Mucosa of gallbladder (tissue), 1 donor: Measurements from ENCODE around the gene CFAP251. TPM values are rescaled to one million over a fixed set of nuclear protein-coding genes. Genes with fewer than 3 reads are reported as not detected.
"Not testable (repeated sequence)": the region's sequence is repeated elsewhere in the genome, so short reads cannot be mapped to it uniquely, and the experiment has no call there.

ENCODE experiments used
- DNase-seq: peaks from one replicate; pipeline ENCODE4 v3.0.0-alpha.2; 2020; ENCODE audit warnings: low spot score
- total RNA-seq: library from RNA; stranded (reverse); gene quantifications from one replicate; pipeline ENCODE4 v1.2.1, GENCODE V29; 2021
- donor health status: DM: no; HTN: no; CAD: no.

Gene CFAP251
- total RNA-seq, 1 donor from 2014 or later, result 7.0 TPM

DNA sequence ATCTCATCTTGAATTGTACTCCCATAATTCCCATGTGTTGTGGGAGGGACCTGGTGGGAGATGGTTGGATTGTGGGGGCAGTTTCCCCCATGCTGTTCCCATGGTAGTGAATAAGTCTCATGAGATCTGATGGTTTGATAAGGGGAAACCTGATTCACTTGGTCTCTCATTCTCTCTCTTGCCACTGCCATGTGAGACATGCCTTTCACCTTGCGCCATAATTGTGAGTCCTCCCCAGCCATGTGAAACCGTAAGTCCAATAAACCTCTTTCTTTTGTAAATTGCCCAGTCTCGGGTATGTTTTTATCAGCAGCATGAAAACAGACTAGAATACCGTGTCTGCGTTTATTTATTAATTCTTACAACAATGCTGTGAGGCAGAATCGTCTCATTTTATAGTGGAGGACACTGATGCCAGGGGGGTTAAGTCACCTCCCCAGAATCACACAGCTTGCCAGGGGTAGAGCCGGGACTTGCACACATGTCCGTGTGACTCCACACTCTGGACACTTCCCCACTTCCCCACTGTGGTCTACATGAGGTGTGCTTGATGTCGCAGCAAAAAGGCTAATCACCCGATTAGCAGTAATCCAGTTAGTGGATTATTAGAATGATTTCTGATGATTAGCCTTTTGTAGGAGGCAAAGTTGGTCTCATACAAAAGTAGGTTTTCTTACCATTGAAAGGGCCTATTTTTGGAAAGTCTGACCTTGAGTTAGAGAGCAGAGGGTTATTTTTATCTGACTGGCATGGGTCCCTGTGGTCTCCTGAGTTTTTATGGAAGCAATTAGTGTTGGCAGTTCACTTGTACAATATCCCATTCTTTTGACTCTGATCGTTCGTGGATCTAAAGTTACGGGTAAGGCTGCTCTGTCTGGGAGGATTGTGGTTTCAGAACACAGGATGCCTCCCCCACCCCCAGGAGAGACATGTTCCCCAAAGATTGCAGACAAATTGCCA lies 55.9 kb downstream of the CFAP251 start:
- DNase-seq, result no peak

DNA sequence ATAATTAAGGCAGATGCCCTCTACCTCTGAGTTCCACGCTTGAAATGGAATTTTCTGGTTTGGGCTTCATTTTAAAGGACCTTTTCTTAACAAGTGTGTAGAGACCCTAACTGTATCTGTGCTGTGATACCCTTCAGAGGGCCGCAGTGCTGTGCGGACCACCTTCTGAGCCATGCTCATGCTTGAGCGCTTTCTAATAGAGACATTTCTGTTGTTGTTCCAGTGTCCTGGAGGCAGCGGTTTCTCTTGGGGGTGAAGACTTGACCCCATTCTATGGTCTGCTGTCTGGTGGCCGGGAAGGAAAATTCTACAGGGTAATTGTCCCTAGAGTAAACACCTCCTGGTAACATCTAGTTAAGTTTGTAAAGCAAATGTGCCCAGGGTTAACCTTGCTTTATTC lies 56.6 kb downstream of the CFAP251 start:
- DNase-seq, result no peak

DNA sequence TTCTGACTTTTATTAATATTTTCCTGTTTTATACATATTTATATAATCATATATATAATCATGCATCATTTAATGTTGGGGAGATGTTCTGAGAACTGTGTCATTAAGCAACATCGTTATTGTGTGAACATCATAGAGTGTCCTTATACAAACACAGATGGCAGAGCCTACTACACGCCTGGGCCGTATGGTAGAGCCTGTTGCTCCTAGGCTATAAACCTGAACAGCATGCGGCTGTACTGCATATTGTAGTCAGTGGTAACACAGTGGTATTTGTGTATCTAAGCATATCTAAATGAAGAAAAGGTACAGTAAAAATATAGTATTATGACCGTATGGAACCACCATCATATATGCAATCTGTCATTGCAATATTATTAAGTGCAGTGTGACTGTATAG lies 58.6 kb downstream of the CFAP251 start:
- no peak for DNase-seq

DNA sequence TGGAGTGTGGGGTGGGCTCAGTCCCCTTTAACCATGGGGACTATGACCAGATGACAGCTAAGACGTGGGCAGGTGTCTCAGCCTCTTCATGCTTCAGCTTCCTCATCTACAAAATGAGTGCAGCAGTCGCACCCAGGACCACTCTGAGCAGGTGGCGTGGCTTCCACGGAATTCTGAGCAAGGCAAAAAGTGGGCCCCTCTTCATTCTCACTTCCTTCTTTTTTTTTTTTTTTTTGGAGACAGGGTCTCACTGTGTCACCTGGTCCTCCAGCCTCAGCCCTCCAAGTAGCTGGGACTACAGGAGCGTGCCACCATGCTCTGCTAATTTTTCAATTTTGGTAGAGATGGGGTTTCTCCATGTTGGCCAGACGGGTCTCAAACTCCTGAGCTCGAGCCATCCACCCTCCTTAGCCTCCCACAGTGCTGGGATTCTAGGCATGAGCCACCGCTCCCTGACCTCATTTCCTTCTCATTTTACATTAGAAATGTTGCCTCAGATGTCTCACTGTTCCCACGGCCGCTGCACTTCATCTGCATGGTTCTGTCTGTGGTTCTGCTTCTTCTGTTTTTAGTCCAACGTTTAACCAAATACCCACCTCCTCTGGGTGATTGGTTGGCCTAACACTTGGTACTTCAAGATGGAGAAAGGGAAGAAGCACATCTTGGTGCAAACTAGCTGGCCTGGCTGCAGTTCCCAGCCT lies 61.9 kb downstream of the CFAP251 start:
- no peak for DNase-seq

DNA sequence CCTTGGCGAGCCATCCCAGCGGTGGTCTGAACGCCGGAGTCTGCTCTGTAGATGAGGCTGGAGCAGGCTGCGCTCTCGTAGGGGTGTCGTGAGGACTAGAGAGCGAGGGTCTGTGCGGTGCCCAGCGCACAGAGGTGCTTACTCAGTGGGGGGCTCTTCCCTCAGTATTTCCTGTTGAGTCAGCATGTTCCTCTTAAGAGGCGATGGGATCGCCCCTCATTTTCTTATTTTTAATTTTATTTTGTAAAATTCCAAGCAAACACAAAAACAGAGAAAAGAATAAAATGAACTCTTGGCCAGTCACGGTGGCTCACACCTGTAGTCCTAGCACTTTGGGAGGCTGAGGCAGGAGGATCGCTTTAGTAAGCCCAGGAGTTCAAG lies 62.5 kb downstream of the CFAP251 start:
- no peak for DNase-seq

DNA sequence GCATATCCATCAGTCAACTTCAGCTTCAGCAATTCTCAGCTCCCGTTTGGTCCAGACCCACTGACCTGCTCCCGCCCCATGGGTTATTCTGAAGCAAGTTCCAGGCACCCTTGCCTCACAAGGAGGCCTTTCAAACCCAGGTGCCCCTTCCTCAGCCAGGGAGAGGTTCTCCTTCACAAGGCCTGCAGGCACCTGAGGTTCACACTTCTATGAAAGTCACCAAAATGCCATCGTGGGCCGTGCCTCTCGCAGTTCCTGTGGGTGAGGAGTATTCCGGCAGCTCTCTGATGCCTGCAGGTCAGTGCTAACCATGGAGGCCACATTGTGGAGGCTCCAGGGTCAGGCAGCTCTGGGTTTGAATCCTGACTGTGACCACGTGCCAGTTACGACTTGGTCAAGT lies 63.1 kb downstream of the CFAP251 start:
- no peak for DNase-seq

DNA sequence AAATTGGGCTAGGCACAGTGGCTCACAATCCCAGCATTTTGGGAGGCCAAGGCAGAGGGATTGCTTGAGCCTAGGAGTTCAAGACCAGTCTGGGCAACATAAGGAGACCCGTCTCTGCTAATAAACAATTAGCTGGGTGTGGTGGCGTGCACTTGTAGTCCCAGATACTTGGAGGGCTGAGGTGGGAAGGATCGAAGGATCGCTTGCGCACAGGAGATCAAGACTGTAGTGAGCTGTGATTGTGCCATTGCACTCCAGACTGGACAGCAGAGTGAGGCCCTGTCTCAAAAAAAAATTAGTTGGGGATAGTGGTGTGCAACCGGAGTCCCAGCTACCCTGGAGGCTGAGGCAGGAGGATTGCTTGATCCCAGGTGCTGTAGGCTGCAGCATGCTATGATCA lies 64.6 kb downstream of the CFAP251 start:
- no peak for DNase-seq

DNA sequence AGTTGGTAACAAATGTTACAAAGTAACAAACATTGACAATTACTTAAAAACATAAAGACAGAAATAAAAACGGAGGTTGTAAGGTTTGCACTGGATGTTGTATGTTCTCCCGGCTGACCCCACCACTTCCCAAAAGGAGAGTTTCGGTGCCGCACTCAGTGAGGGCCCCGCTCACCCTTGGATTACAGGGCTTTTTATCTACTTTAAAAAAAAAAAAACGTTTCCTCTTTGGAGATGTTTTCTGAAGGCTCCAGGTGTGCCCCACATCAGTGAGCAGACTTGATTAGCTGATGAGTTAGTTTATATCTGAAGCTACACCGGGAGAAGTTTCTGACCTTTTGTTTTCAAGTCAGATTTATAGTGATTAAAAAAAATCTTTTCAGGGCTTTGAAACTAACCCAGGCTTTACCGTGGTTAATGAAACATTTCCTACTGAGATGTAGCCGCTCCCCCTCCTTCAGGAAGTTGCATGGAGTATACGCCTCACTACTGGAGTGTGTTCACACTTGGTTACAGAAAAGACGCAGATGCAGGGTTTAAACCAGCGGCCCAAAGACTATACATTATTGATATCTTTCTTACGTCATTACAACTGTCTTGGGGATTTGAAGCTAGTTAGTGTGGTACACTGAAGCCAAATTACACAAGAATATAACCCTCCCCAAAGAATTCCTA lies 65.3 kb downstream of the CFAP251 start:
- no peak for DNase-seq

DNA sequence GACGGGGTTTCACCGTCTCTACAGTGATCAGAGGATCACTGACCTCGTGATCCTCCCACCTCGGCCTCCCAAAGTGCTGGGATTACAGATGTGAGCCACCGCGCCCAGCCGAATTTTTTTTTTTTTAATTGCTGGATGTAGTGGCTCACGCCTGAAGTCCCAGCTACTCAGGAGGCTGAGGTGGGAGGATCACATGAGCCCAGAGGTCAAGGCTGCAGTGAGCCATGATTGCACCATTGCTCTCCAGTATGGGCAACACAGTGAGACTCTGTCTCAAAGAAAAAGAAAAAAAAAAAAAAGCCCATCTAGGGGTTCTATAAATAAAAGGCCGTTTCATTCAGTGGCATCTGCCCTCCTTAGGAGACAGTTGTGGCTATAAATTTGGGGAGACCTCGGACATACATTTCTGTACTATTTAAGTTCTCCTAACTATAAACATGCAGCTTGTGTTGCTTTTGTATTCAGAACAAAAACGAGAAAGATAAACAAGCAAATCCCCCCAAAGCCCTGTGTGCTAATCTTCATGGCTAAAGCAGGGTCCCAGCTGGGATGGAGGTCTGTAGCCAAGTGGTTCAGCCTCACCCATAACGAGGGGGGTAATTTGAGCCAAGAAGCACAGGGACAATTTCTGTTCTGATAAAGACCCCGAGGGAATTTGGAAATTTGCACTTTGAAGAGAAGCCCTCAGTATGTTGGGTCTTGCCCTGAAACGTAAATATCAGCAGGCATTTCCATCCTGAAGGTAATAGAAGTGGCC lies 68.3 kb downstream of the CFAP251 start:
- DNase-seq, result no peak

DNA sequence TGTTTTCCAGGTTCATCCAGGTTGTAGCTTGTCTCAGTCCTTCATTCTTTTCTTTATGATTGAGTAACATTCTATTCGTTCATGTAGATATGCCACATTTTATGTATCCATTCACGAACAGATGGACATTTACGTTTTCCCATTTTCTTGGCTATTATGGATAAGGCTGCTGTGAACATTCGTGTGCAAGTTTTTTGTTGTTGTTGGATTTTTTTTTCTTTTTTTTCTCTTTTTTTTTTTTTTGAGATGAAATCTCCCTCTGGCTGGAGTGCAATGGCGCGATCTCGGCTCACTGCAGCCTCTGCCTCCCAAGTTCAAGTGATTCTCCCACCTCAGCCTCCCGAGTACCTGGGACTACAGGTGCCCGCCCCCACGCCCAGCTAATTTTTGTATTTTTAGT lies 70.1 kb downstream of the CFAP251 start:
- not testable (repeated sequence) for DNase-seq

DNA sequence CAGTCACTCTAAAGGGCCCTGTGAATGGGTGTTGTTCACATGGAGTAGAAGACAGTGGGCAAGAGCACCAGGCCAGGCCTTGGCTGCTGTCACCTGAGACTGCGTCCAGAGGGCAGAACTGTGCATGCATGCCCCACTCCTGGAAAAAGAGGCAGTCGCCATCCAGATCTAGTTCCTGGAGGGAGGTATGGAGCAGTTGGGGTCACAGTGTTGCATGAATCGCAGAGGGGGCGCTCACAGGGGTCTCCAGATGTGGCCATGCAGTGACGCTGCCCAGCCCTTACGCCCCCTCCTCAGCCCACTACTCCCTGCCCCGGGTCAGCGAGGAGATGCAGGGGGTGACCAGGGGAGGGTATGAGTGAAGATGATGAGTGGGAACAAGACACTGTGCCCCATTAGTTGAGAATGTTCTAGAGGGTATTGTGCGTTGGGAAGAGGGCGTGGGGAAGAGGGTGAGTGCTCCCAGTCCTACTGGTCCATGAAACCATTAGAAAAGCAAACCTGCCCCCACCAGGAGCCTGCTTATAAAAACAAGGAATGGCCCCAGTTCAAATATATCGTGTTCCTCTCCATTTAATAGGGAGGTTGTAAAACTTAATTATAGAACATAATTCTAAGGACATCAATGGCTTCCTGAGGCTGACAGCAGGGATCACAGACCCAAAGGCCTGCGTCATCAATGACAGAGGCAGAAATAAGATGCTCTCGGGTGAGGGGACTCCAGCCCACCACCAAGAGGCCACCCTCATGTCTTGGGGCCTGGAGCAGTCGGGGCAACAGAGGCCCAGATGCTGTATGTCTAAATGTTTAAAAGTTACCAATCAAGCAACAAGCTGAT lies 71.1 kb downstream of the CFAP251 start:
- DNase-seq, result no peak

DNA sequence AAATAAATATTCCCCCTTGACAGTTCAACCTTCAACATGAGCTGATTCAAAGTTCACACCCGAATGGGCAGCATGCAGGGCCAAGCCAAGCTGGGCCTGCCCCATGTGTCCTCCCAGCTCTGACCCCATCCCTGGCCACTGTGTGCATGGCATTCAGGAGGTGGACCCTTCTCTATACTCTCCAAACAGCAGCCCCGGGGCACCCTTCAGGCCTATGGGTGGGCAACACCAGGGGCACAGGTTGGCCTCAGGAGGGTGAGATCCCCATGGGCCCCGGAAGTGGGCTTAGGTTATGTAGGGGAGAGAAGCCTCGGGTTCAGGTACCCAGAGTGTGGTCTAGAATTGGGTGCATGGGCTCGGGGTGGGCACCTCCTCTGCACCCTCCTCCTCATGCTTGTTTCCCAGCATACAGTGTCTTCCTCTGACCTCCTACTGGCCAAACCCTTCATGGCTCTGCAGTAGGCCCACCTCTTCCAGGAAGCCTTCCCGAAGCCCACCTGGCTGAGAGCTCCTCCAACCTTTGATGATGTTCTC lies 71.8 kb downstream of the CFAP251 start:
- DNase-seq, result no peak

DNA sequence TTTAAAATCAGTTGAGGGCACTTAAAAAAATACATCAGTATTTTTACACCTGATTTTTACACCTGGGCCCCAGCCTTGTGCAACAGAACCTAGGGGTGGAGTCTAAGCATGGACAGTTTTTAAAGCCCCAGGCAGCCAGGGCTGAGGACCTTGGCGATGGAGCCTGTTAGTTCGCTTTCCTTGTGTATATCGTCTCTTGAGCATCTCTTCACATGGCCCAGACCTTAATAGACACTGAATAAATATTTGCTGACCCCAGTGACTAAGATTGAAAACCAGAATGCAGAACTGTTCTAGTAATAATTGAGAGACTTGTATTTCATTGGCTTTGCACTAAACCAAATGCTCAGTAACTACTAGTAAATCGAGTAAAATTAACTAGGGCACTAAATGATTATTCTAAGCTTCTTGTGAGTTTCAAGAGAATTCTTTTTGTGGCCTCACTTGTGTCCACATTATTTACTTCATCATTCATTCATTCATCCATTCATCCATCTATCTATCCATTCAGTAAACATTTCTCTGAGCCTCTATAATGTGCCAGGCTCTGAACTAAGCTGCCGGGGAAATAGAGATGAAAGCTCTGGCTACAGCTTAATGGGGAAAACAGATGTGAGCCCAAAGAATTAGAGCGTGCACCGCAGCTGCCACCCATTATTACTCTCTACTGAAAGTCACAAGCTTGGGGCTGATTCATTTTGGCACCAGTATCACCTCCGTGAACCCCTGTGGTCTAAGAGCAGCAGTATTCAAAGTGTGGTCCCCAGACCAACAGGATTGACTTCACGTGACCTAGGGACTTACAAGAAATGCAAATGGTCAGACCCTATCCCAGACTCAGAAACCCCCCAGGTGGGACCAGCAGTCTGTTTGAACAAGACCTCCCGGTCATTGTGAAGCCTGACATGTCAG lies 72.6 kb downstream of the CFAP251 start:
- DNase-seq, result no peak

DNA sequence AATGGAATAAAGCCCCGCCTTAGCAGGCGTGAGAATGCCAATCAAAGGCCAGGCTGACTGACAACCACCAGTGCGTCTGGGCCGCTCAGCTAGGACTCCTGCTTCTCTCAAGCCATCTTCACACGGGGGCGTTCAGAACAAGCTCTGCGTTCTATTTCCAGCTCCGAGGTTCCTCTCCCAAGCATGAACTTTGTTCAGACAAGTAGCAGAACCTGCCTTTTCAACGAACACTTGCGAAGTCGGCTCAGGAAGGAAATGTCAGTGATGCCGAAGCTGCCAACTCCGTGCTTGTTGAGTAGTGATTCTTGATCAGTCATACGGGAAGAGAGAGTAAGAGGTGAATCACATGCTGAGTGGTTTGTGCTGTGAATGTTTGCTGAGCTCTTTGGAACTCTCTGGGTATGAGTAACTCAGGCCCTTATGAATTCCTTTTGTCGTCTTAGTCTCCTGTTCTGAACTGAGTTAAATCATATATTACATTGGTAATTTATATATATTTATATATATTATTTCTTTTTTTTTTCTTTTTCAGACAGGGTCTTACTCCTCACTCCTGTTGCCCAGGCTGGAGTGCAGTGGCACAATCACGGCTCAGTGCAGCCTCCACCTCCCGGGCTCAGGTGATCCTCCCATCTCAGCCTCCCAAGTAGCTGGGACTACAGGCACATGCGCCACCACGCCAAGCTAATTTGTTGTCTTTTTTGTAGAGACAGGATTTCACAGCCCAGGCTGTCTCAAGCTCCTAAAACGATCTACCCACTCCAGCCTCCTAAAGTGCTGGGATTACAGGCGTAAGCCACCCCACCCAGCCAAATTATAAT lies 73.9 kb downstream of the CFAP251 start:
- no peak for DNase-seq

DNA sequence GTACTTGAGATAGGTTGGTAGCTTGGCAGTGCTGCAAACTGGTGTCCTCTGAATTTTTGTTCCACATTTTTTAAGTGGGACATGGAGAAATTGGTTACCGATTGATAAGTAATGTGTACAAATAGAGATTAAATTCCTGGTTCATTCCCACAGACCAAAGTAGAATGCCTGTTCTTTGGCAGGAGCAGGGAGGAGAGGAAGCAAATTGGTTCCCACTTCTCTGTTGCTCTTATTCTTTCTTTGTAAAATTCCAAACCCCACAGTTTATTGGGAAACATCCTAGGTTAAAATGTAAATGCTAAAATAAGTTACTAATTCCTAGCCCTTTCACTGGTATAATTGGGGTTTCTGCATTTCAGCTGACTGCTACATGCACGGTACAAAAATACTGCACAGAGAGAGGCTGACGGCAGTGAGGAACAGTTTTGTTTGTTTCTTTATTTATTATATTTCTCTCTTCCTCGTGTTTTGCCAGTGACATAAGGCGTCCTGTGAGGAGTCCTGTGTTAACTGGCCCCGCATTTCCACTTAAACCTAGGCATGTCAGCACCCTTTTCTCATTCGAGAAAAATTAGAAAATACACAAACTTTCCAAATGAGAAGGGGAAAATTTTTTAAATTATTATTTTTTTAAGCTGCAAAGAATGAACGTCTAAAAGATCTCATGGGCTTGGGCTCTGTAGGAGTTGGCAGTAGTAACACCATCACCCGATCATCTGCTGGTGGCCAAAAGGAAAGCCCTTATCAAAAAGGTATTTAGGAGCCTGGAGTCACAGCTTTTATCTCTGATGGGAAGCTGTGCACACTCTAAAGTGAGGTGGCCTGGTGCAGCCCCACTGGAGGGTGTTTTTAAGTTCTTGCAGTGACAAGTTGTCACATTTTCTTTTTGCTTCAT lies 77.9 kb downstream of the CFAP251 start:
- DNase-seq, result no peak

DNA sequence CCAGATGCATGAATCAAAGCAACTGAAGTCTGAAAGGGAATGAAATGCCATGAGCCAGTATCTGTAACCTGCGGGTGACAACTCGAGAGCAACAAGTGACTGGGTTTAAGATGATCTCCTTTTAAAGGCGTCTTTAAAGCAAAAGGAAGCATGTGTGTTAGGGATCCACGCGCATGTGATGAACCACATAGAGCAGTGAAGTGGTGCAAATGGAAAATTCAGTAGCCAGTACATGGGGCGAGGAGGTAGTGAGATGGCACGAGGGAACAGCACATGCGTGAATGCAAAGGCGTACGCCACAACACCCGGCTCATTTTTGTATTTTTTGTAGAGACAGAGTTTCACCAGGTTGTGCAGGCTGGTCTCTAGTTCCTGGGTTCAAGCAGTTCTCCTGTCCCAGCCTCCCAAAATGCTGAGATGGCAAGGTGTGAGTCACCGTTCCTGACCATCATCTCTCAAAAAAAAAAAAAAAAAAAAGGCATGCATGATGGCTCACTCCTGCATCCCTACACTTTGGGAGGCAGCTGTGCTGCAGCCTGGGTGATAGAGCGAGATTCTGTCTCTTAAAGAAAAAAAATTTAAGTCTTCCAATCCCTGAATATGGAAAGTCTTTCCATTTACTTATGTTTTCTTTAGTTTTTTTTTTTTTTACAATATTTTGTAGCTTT lies 78.7 kb downstream of the CFAP251 start:
- DNase-seq, result no peak
